ENCODE measurements around the gene SORCS2. TPM values are rescaled to one million over a fixed set of nuclear protein-coding genes. Genes with fewer than 3 reads are reported as not detected.

Gene SORCS2
- total and polyA plus RNA-seq, 2 of the 8 experiments (the other 6 are each of a cell fraction or from before 2014, with no cell fraction given): 0.36 to 1.8 TPM

DNA sequence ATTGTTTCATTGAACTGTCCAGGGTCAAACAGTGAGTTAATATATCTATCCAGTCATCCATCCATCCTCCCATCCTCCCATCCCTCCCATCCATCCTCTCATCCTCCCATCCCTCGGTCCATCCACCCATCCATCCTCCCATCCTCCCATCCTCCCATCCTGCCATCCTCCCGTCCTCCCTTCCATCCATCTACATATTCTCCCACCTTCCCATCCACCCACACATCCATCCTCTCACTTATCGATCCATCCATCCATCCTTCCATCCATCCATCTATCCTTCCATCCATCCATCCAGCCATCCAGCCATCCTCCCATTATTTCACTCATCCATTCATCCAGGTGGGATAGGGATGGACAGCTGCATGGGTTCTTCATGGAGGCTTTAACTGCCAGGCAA is 277.8 kb downstream of the SORCS2 start:
- Histone ChIP-seq H4K8ac (ENCODE audit: extremely low read depth, insufficient read depth, low read length) (no peak overlapping the region), H3K9me3 (ENCODE audit: insufficient read depth in 2 of 2, low read depth in 1 of 2, low read length in 1 of 2) (peaks cover 7% of the 10 kb centered on the region in 2 experiments; a peak in 3 of 4 replicates), H4K5ac (ENCODE audit: insufficient read length, low read depth, low read length) (no peak overlapping the region), H2BK15ac (ENCODE audit: low read length) (no peak overlapping the region), H3K27me3 (replicated peaks in 1 of 4; ENCODE audit: control insufficient read depth in 3 of 4, extremely low read depth in 1 of 4, insufficient read depth in 3 of 4, low read length in 3 of 4) (no peaks in the 10 kb centered on the region), H2BK120ac (replicated peaks; ENCODE audit: low read depth, low read length) (no peak overlapping the region), H3K23me2 (ENCODE audit: low read depth, low read length) (peaks cover 7% of the 10 kb centered on the region; the same call in 1 of the 2 replicates), H2BK20ac (ENCODE audit: low read length) (no peak overlapping the region), H2BK5ac (ENCODE audit: low read depth, low read length) (no peak overlapping the region), H3K36me3 (ENCODE audit: control insufficient read depth in 2 of 4, insufficient read depth in 4 of 4, low read length in 3 of 4) (no peaks in the 10 kb centered on the region), H2BK12ac (ENCODE audit: low read depth, low read length) (no peak overlapping the region), H3K18ac (ENCODE audit: extremely low read depth, low read length) (no peak overlapping the region), H3K4me3 (ENCODE audit: extremely low read depth in 1 of 4, insufficient read depth in 2 of 4, low read depth in 3 of 4, low read length in 4 of 4) (no peak overlapping the region), H4K91ac (replicated peaks; ENCODE audit: insufficient read length, low read length) (no peak overlapping the region), H3K4me1 (replicated peaks in 1 of 4; ENCODE audit: control insufficient read depth in 3 of 4, insufficient read depth in 4 of 4, low read length in 3 of 4) (peaks cover 0 to 8% (median 5%) of the 10 kb centered on the region in 4 experiments; a peak in 5 of 7 replicates), H3K4ac (replicated peaks; ENCODE audit: insufficient read length, low read depth, low read length) (no peak overlapping the region), H4K20me1 (replicated peaks in 1 of 2; ENCODE audit: control insufficient read depth in 1 of 2, insufficient read depth in 2 of 2, low read length in 2 of 2) (peaks cover 0 to 2% of the 10 kb centered on the region in 2 experiments), H3K27ac (ENCODE audit: low read depth, low read length) (no peak overlapping the region), H2AK5ac (ENCODE audit: low read depth, low read length) (no peak overlapping the region), H2AFZ (ENCODE audit: low read length) (no peak overlapping the region), H3K4me2 (ENCODE audit: insufficient read depth in 1 of 2, low read depth in 2 of 2, low read length in 2 of 2) (no peak overlapping the region), H3K79me1 (ENCODE audit: low read depth, low read length) (no peaks in the 10 kb centered on the region), H3K9ac (replicated peaks in 1 of 4; ENCODE audit: extremely low read depth in 1 of 4, low read depth in 3 of 4, low read length in 3 of 4) (no peak overlapping the region), H3K56ac (replicated peaks; ENCODE audit: insufficient read length, low read depth, low read length) (no peak overlapping the region), H3K14ac (ENCODE audit: insufficient read length) (no peak overlapping the region), H3K23ac (ENCODE audit: insufficient read length) (no peak overlapping the region), H3K79me2 (ENCODE audit: control insufficient read depth in 1 of 2, insufficient read depth in 2 of 2, low read length in 2 of 2) (no peaks in the 10 kb centered on the region)
- TF ChIP-seq, protein P1, sequence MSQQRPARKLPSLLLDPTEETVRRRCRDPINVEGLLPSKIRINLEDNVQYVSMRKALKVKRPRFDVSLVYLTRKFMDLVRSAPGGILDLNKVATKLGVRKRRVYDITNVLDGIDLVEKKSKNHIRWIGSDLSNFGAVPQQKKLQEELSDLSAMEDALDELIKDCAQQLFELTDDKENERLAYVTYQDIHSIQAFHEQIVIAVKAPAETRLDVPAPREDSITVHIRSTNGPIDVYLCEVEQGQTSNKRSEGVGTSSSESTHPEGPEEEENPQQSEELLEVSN (IDR thresholded peaks at IDR 0.05): no peak
- no peak for TF ChIP-seq SP2 (IDR thresholded peaks at IDR 0.05; ENCODE audit: low read length)
- FAIRE-seq (no peak), DNase-seq (ENCODE audit: low read depth in 1 of 2, low spot score in 2 of 2) (no peak)
- CTCF ChIA-PET (ENCODE audit: partially characterized antibody): interaction anchor here (0.9 to 2.5 kb wide), 3 partner anchors 9 to 61 kb away, joined by 3 to 21 read pairs (median 3); no protein-coding TSS in a partner anchor
- WGBS, 2 experiments (ENCODE audit: extremely low coverage in 1 of 2, insufficient coverage in 1 of 2, insufficient read length in 1 of 2, insufficient replicate concordance in 2 of 2, low coverage in 1 of 2, low lambda C conversion rate in 2 of 2, missing lambda C conversion rate in 1 of 2): 94 to 100% methylated on average over 2 to 3 of the region's 3 CpGs
- POLR2A ChIA-PET (ENCODE audit: partially characterized antibody): no interaction called here
